Endothelial cell of umbilical vein (primary cell): ENCODE measurements around the gene IL16. TPM values are rescaled to one million over a fixed set of nuclear protein-coding genes. Genes with fewer than 3 reads are reported as not detected.

ENCODE experiments used
- BruUV-seq: library from RNA; stranded (reverse); fragments of 400-500 nt; replicated peaks from 2 replicates; lab custom pipeline; 2021; lab: Mats Ljungman, UMichigan
- CTCF ChIA-PET: fragments of 300-600, 350-600 bp; sonication (Branson Sonifier 250); formaldehyde crosslinking; loops from one replicate; lab custom pipeline; 2021; ENCODE audit warnings: antibody characterized with exemption, inconsistent platforms; lab: Charles Lee
- POLR2A ChIA-PET: fragments of 300-600, 350-600 bp; sonication (Branson Sonifier 250); formaldehyde crosslinking; loops from one replicate; lab custom pipeline; 2021; ENCODE audit warnings: antibody characterized with exemption, inconsistent platforms; lab: Charles Lee
- DNase-seq: peaks from one replicate; pipeline ENCODE4 v3.0.0-alpha.2; 2011; ENCODE audit warnings: low read depth, low spot score
- FAIRE-seq: peaks from 2 replicates; lab custom pipeline; 2011; peaks lifted over from hg19 to GRCh38; lab: Jason Lieb, UNC
- H2AFZ ChIP-seq: 2 replicates; pipeline ENCODE4 v1.6.0; 2012; ENCODE audit warnings: low read depth, low read length, control low read depth, inconsistent platforms
- H3K27ac ChIP-seq: 2 replicates; pipeline ENCODE4 v1.5.1; 2011; ENCODE audit warnings: low read depth, mild to moderate bottlenecking, control low read depth, low read length, moderate library complexity; ENCODE audit not compliant: insufficient read depth
- H3K27me3 ChIP-seq, 2 experiments: 2 replicates each; pipeline versions ENCODE4 v1.6.0 to v1.6.1; 2011; ENCODE audit warnings: low read length in 2 of 2, mixed read lengths in 1 of 2; ENCODE audit not compliant: control insufficient read depth in 2 of 2, insufficient read depth in 2 of 2
- H3K36me3 ChIP-seq, 2 experiments: 2 replicates in 1 of 2; 3 replicates in 1 of 2; pipeline ENCODE4 v1.5.1; 2011; ENCODE audit warnings: low read length in 2 of 2, mild to moderate bottlenecking in 1 of 2, moderate library complexity in 1 of 2; ENCODE audit not compliant: control insufficient read depth in 2 of 2, insufficient read depth in 2 of 2; ENCODE audit errors: extremely low read depth in 1 of 2
- H3K4me1 ChIP-seq: 3 replicates; pipeline ENCODE4 v1.5.1; 2011; ENCODE audit warnings: mild to moderate bottlenecking, low read length; ENCODE audit not compliant: control insufficient read depth, insufficient read depth; ENCODE audit errors: extremely low read depth
- H3K4me2 ChIP-seq: 2 replicates; pipeline ENCODE4 v1.6.1; 2011; ENCODE audit warnings: low read length, control low read depth, mixed read lengths; ENCODE audit not compliant: insufficient read depth
- H3K4me3 ChIP-seq, 3 experiments: fragments of 200-600 bp in 1 of 3; sonication (generic), shearing (Covaris generic) in 1 of 3; replicated peaks in 1 of 3; 2 replicates each; pipeline ENCODE4 v1.5.1; 2011 to 2016; ENCODE audit warnings: control low read depth in 3 of 3, low read length in 3 of 3, mild to moderate bottlenecking in 2 of 3, inconsistent platforms in 1 of 3, low read depth in 1 of 3, moderate library complexity in 1 of 3; ENCODE audit not compliant: insufficient read depth in 1 of 3
- H3K79me2 ChIP-seq: 2 replicates; pipeline ENCODE4 v1.6.0; 2012; ENCODE audit warnings: low read length, inconsistent platforms; ENCODE audit not compliant: control insufficient read depth, insufficient read depth
- H3K9ac ChIP-seq: replicated peaks from 2 replicates; pipeline ENCODE3; 2011; ENCODE audit warnings: low read length, control low read depth; ENCODE audit not compliant: insufficient read depth; ENCODE audit errors: extremely low read depth
- H3K9me1 ChIP-seq: replicated peaks from 3 replicates; pipeline ENCODE4 v1.6.0; 2011; ENCODE audit warnings: mild to moderate bottlenecking, low read length; ENCODE audit not compliant: control insufficient read depth, insufficient read depth; ENCODE audit errors: extremely low read depth
- H3K9me3 ChIP-seq: replicated peaks from 2 replicates; pipeline ENCODE4 v1.5.1; 2012; ENCODE audit warnings: low read length, inconsistent platforms; ENCODE audit not compliant: control insufficient read depth, insufficient read depth
- H4K20me1 ChIP-seq: replicated peaks from 2 replicates; pipeline ENCODE3; 2011; ENCODE audit warnings: mild to moderate bottlenecking, low read length; ENCODE audit not compliant: control insufficient read depth, insufficient read depth; ENCODE audit errors: extremely low read depth
- EZH2 ChIP-seq: IDR thresholded peaks from 2 replicates; pipeline ENCODE4 v1.6.1; 2012; ENCODE audit warnings: borderline replicate concordance, low read depth, mild to moderate bottlenecking, moderate library complexity, low read length, inconsistent platforms; ENCODE audit not compliant: severe bottlenecking
- GATA2 ChIP-seq: IDR thresholded peaks from 2 replicates; pipeline ENCODE4 v1.7.0; 2011; ENCODE audit warnings: low read depth, mild to moderate bottlenecking, moderate library complexity, mixed read lengths, low read length; ENCODE audit not compliant: insufficient read length, insufficient read depth
- JUN ChIP-seq: IDR thresholded peaks from 2 replicates; pipeline ENCODE4 v1.6.1; 2011; ENCODE audit warnings: borderline replicate concordance, low read depth; ENCODE audit not compliant: insufficient read length, insufficient read depth
- MYC ChIP-seq: IDR thresholded peaks from one replicate; pipeline ENCODE4 v1.6.1; 2011; ENCODE audit warnings: mild to moderate bottlenecking, low read depth, low read length
- POLR2AphosphoS5 ChIP-seq: IDR thresholded peaks from 2 replicates; pipeline ENCODE4 v1.6.1; 2012; ENCODE audit warnings: low read depth, mild to moderate bottlenecking, control low read depth, low read length, moderate library complexity; ENCODE audit not compliant: insufficient read depth
- dilution Hi-C: fragments of 300-500 bp; cut with MboI; formaldehyde crosslinking; loops from one replicate; pipeline ENCODE4 v1.15.0; 2019; ENCODE audit warnings: low sequenced_read_pairs; ENCODE audit not compliant: extremely low pct_ligation_motif_present
- intact Hi-C: fragments of 100-400 bp; cut with micrococcal nuclease; formaldehyde crosslinking; loops from one replicate; pipeline ENCODE4 v1.10.0; 2022
- polyA plus RNA-seq, 4 experiments: library from polyadenylated mRNA; depleted of rRNA in 3 of 4; stranded (reverse) in 3 of 4; unstranded in 1 of 4; fragments of >200 nt; gene quantifications; 2 replicates each; pipeline versions ENCODE4 v1.2.1 to v1.2.3, GENCODE V29; 2011 to 2012; ENCODE audit warnings: missing spikeins in 1 of 4
- total RNA-seq: library from RNA; stranded (reverse); gene quantifications from 2 replicates; pipeline ENCODE4 v1.2.3, GENCODE V29; 2021
- TF ChIP-seq, protein P1 (sequence below), 2 donors: IDR thresholded peaks; 1 replicate in 1 of 2; 2 replicates in 1 of 2; pipeline ENCODE4 v1.5.1; 2011; ENCODE audit warnings: low read length in 2 of 2, mild to moderate bottlenecking in 2 of 2, moderate library complexity in 2 of 2, control low read depth in 1 of 2, inconsistent platforms in 1 of 2, low read depth in 1 of 2; ENCODE audit not compliant: insufficient read depth in 1 of 2; ENCODE audit errors: extremely low read depth in 1 of 2
- TF ChIP-seq, protein P2 (sequence below): IDR thresholded peaks from 2 replicates; pipeline ENCODE4 v1.6.1; 2011; ENCODE audit not compliant: insufficient read depth, insufficient read length

The IL16 gene
- total and polyA plus RNA-seq, 2 donors (not counting 3 experiments of a cell fraction or from before 2014, with no cell fraction given), result 0.29 to 2.1 TPM

DNA sequence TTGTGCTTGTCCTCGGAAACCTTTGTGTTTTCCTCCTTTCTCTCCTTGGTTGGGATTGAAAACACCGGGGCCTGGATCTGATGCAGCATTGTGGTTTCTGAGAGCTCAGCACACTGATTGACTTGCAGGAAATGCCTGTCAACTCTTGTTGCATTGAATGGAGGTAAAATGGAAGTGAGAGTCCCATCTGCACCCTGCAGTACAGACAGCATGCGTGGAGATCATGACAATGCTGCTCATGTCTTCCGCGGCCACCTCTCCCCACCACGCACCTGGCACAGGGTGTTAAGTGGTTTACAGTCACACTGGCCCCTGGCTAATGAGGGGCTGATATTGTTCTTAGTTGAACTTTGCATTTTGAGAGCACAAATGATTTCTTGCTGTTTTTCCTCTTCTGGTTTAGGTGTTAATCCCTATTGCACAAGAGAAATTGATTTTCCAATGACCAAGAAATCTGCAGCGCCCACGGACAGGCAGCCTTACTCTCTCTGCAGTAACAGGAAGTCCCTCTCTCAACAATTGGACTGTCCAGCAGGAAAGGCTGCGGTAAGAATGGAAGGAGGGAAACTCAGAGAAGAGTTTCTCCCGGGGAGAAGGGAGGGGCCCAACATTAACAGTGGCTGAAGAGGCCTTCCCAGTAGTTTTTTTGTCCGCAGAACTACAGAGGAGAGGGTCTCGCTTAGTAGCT is 68.7 kb downstream of the IL16 start:
- ChIA-PET CTCF (interaction anchor here (0.6 to 5.7 kb wide), 127 partner anchors 10 to 1024 kb away, joined by 3 to 472 read pairs (median 6); partner anchors contain the start of genes CEMIP, CFAP161, EFL1 and SAXO2), POLR2A (no interaction called here)
- TF ChIP-seq POLR2AphosphoS5 (no peak), JUN (no peak), GATA2 (no peak), EZH2 (no peak), MYC (no peak)
- TF ChIP-seq, protein P1, sequence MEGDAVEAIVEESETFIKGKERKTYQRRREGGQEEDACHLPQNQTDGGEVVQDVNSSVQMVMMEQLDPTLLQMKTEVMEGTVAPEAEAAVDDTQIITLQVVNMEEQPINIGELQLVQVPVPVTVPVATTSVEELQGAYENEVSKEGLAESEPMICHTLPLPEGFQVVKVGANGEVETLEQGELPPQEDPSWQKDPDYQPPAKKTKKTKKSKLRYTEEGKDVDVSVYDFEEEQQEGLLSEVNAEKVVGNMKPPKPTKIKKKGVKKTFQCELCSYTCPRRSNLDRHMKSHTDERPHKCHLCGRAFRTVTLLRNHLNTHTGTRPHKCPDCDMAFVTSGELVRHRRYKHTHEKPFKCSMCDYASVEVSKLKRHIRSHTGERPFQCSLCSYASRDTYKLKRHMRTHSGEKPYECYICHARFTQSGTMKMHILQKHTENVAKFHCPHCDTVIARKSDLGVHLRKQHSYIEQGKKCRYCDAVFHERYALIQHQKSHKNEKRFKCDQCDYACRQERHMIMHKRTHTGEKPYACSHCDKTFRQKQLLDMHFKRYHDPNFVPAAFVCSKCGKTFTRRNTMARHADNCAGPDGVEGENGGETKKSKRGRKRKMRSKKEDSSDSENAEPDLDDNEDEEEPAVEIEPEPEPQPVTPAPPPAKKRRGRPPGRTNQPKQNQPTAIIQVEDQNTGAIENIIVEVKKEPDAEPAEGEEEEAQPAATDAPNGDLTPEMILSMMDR (IDR thresholded peaks at IDR 0.05; ENCODE audit: extremely low read depth in 1 of 2, insufficient read depth in 1 of 2, low read depth in 1 of 2, low read length in 2 of 2), result no peak
- TF ChIP-seq, protein P2, sequence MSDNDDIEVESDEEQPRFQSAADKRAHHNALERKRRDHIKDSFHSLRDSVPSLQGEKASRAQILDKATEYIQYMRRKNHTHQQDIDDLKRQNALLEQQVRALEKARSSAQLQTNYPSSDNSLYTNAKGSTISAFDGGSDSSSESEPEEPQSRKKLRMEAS, result no peak
- Histone ChIP-seq H3K4me1 (peaks cover 5% of the 10 kb centered on the region), H3K9ac (no peak overlapping the region), H3K9me3 (no peaks in the 10 kb centered on the region), H3K36me3 (no peaks in the 10 kb centered on the region), H3K9me1 (no peaks in the 10 kb centered on the region), H4K20me1 (no peaks in the 10 kb centered on the region), H3K27ac (no peak overlapping the region), H3K4me3 (no peak overlapping the region), H3K79me2 (no peaks in the 10 kb centered on the region), H3K27me3 (peaks cover 0 to 1% of the 10 kb centered on the region in 2 experiments), H3K4me2 (peak overlapping the region; percentile 49), H2AFZ (peak overlapping the region; percentile 55)
- DNase-seq (no peak), FAIRE-seq (no peak)
- dilution Hi-C loops, result no loop called here
- intact Hi-C loops, result no loop called here
- BruUV-seq, result no TSS peak
